NCI-H1048 (cell line): Measurements from ENCODE around the gene CANT1.
"Not testable (repeated sequence)": the region's sequence is repeated elsewhere in the genome, so short reads cannot be mapped to it uniquely, and the experiment has no call there.

Experiments used
- DNase-seq: peaks from one replicate; lab custom pipeline; 2025; lab: John Stamatoyannopoulos, UW

Gene CANT1

GRCh38 chr17:79043191-79043930 is 33.8 kb upstream of the CANT1 start:
- no peak for DNase-seq

GRCh38 chr17:79042421-79043190 is 33.0 kb upstream of the CANT1 start:
- peak; percentile 20 for DNase-seq

DNA sequence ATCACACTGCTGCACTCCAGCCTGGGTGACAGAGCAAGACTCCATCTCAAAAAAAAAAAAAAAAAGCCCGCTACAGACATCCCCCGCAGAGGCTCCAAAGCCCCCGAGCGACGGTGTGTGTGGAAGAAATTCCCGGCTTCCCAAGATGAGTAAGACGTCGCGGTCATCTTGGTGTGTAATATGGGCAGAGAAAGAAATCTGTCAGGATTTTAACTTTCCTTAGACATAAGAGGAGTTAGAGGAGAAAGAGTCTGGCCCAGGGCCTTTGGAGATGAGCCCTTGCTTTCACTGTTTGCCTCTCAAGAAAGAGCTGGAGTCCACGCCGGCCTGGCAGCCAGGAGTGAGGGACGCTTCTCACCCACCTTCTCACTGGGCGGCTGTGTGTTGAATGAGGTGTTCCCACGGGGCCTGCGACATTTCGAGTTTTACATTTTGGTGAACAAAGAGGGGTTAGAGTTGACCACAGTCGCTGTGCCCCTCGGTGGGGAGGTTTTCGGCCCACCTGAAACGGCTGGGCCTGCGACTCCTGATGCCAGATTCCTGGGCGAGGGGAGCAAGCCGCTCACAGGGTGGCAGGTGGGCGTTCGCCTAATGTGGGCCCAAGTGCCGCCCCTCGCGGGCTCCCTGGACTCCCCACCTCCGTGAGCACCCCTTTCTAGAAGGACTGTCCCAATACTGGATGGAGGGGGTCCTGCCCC is 32.3 kb upstream of the CANT1 start:
- DNase-seq: no peak

DNA sequence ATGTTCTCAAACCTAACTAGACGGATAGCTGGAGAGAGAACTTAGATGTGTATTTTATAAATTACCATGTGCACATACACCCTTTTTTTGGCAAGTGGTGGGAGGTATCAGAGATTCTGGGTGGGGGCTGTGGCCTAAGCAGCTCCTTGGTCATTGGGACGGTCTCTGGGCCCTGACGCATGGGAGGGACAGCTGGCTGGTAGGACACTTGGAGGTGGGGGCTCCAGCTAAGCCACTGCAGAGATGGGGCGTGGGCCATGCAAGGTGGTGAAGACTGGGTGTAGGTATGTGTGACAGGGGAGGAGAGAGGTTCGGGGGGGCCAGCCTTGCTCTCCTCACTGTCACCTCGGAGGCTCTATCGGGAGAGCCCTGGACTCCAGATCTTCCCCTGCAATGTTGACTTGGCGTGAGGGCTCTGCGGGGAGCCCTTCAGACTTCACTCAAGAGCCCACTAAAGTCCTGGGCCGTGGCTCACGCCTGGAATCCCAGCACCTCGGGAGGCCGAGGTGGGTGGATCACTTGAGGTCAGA is 31.5 kb upstream of the CANT1 start:
- DNase-seq: no peak

DNA sequence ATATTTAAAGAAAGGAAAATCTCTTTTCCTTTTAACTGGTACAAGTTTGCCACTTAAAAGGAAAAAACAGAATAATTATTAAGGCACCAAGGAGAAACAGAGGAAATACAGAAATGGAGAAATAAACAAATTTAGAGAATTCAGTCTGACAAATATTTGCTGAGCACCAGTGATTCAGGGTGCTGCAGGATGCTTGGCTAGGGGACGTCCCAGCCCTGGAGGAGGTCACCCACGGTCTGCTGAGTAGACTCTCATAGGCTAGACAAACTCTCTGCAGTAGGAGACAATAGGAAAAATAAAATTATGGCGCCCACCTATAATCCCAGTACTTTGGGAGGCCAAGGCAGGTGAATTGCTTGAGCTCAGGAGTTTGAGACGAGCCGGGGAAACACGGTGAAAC is 30.3 kb upstream of the CANT1 start:
- no peak for DNase-seq

- DNase-seq: no peak
These were observed 29.6 kb upstream of the CANT1 start for GRCh38 chr17:79039171-79039570.

DNA sequence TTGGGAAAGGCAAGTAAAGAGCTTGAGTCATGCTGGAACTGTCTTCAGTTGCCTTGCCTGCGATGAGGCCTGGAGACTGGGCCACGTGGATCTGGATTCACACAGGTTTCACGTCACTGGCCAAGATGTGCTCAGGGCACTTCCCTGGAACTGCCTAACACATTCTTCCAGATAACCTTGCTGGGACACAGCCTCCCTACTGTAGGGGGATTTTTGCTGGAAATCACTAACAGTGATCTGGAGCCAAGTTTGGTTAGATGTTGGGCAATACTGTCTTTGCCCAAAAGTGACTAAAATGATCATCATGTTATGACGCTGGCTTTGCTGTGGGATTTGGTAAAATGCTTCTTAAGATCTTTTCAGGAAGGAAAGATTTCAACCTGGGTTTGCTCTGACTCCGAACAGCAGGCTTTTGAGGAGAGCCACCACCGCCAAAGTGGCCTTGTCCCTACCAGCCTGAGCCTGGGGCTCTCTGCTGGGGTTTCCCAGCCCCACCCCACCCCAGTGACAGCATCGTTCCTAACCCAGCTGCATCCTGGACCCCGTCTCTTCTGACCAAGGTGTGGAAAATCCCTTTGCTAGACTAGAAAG is 29.1 kb upstream of the CANT1 start:
- DNase-seq: no peak

GRCh38 chr17:79036596-79036995 is 27.0 kb upstream of the CANT1 start:
- DNase-seq: no peak

GRCh38 chr17:79036181-79036580 is 26.6 kb upstream of the CANT1 start:
- no peak for DNase-seq

GRCh38 chr17:79035686-79036085 is 26.1 kb upstream of the CANT1 start:
- no peak for DNase-seq

GRCh38 chr17:79034931-79035485 is 25.4 kb upstream of the CANT1 start:
- no peak for DNase-seq

DNA sequence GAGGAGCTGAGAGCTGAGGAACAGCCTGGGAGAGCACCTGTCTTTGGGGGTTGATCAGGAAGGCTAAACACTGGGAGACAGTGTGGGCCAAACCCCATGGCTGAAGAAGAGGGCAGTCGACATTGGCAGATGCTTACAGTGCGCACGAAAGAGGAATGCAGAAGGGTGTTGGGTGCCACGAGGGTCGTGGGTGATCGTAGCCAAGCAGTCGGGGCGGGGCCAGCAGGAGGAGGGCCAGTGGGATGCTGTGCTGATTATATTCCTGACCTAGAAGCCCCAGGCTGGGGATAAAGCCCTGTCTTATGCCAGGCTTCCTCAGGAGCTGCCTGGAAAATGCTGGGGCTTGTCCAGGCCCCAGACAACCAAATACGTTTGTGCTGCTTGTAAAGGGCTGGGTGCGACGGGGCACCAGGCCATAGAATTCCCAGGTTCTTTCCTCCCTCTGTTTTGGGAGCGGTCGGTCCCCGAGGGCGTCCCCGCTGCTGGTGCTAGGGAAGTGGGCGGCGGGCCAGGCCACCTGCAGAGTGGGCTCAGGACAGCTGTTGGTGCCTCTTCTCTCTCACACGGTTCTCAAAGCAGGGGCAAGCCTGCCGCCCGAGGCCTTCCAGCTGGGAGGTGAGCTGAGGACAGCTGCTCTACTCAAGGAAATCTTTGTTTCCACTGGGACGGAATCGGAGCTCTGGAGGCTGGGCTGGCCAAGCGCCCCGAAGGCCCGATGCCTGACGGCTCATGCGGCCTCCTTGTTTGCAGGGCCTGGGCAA is 24.4 kb upstream of the CANT1 start:
- no peak for DNase-seq

GRCh38 chr17:79033046-79033616 is 23.6 kb upstream of the CANT1 start:
- DNase-seq: no peak

DNA sequence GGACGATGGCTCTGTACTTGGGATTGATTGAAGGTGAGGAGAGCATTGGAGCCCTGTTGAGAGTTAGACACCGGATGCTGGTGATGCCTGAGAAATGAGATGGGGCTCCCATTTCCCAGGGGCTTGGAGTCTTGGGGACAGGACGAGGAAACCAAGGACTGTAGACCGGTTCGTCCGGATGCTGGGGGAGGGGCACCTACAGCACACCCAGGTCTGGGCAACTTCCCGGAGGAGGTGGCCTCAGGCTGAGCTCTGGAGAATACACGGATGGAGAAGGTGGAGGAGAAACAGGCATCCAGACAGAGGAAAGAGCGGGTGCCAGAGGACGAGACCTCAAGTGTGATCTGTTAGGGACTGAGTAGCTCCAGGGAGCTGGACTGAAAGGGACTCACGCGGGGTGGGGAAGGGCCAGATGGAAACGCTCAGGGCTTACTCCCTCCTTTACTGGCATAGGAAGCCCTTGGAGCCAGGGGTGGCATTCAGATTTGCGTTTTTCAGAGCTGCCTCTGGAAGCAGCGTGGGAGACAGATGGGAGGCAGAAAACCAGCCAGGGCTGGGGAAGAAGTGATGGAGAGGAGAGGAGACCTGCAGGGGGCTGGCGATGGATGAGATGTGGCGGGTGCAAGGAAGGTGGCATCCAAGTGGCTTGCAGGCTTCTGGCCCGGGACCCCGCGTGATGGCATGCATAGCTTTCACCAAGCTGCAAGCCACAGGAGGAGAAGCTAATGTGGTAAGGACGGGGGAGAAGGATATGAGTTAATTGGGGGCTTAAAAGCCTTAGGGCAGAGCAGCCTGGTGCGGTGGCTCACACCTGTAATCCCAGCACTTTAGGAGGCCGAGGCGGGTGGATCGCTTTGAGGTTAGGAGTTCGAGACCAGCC is 22.7 kb upstream of the CANT1 start:
- no peak for DNase-seq

GRCh38 chr17:79030636-79031035 is 21.1 kb upstream of the CANT1 start:
- DNase-seq: not testable (repeated sequence)

- no peak for DNase-seq
These were observed 19.9 kb upstream of the CANT1 start for GRCh38 chr17:79029327-79030009.

DNA sequence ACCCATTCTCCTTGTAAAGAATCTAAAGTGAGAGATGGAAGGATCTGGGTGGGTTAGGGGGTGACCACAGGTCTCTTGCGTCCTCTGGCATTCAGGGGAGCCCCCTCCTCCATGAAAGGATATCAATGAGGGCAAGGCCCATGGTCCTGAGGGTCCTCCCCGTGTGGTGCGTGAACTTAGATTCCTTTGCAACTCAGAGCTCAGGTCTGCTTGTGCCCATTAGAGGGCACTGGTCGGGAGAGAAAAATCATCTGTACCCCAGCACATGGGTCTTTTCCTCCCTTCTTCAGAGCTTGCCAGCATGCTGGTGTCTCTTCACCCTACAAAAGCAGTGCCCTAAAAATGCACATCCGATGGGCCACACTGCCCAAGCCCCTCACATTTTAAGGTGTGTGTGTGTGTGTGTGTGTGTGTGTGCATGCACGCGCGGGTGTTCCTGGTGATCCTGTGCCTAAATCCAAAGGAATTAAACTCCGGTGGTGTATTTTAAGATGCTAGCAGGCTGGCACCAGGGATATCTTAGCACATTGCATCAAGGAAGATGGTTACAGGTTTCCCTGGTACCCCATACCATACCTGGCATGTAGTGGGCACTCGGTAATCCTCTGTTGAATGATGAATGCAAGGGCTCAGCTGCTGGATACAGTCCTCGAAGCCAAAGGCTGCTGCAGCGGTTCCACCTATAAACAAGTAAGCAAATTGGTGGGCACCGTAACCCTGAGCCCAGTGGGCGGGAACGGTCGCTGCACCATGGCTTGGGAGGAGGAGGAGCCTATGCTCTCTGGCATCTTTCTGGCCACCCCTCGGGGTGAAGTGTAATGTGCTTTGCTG is 19.1 kb upstream of the CANT1 start:
- no peak for DNase-seq

GRCh38 chr17:79027925-79028491 is 18.4 kb upstream of the CANT1 start:
- DNase-seq: no peak
